ENCODE data around the gene CGN.

DNA sequence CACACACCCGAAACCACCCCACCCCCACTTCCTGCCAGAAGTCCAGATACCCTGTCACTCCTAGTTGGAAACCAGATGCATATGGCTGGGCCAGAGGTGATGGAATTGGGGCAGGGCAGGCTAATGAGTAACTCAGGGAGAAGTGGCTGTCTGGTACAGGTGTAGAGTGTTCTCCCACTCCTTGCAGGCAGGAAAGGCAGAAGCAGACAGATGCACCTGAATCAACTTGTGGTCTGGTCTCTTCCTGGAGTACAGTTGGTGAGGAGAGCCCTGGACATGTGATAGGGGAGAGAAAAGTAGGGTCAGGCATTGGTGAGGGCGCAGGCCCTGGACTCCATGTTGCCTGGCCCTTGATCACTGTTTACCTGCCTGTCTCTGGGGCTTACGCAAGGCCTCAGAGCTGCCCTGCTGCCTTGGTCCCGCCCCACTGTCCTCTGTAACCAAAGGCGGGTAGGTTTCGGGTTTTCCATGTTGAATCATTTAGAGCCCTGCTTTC lies 2.5 kb downstream of the CGN start:
- TF ChIP-seq, protein P1, sequence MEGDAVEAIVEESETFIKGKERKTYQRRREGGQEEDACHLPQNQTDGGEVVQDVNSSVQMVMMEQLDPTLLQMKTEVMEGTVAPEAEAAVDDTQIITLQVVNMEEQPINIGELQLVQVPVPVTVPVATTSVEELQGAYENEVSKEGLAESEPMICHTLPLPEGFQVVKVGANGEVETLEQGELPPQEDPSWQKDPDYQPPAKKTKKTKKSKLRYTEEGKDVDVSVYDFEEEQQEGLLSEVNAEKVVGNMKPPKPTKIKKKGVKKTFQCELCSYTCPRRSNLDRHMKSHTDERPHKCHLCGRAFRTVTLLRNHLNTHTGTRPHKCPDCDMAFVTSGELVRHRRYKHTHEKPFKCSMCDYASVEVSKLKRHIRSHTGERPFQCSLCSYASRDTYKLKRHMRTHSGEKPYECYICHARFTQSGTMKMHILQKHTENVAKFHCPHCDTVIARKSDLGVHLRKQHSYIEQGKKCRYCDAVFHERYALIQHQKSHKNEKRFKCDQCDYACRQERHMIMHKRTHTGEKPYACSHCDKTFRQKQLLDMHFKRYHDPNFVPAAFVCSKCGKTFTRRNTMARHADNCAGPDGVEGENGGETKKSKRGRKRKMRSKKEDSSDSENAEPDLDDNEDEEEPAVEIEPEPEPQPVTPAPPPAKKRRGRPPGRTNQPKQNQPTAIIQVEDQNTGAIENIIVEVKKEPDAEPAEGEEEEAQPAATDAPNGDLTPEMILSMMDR (IDR thresholded peaks at IDR 0.05), result no peak
- TF ChIP-seq ZFX (IDR thresholded peaks at IDR 0.05; ENCODE audit: borderline replicate concordance), result no peak
